B cell (primary cell): ENCODE data around the gene SMARCD3. TPM values are rescaled to one million over a fixed set of nuclear protein-coding genes. Genes with fewer than 3 reads are reported as not detected.

Experiments
- ATAC-seq: fragments of 200-7000 bp; cut with Tn5 transposase; one replicate; pipeline ENCODE4 v1.10.0; 2021; ENCODE audit warnings: low read depth, mild to moderate bottlenecking, moderate number of reproducible peaks, moderate library complexity
- CTCF ChIA-PET: fragments of 350-600 bp; sonication (Branson Sonifier 250); formaldehyde crosslinking; loops from one replicate; lab custom pipeline; 2021; ENCODE audit warnings: antibody characterized with exemption, inconsistent platforms; lab: Charles Lee
- POLR2A ChIA-PET: fragments of 350-600 bp; sonication (Branson Sonifier 250); formaldehyde crosslinking; loops from one replicate; lab custom pipeline; 2021; ENCODE audit warnings: antibody characterized with exemption; lab: Charles Lee
- DNase-seq: peaks from one replicate; pipeline ENCODE4 v3.0.0; 2013
- H2AFZ ChIP-seq: 2 replicates; pipeline ENCODE4 v1.6.1; 2012; ENCODE audit warnings: mild to moderate bottlenecking, low read depth, low read length; ENCODE audit not compliant: insufficient read depth, poor library complexity, severe bottlenecking
- H3K27ac ChIP-seq, 2 donors: 1 replicate in 1 of 2; 2 replicates in 1 of 2; pipeline ENCODE4 v1.5.1; 2012 to 2013; ENCODE audit warnings: low read length in 2 of 2, mild to moderate bottlenecking in 2 of 2, moderate library complexity in 1 of 2
- H3K27me3 ChIP-seq, 4 experiments: fragments of 200-600 bp in 1 of 4; sonication (generic) in 1 of 4; replicated peaks in 1 of 4; 1 replicate in 2 of 4; 2 replicates in 2 of 4; pipeline versions ENCODE4 v1.6.1 to v1.7.0; 2013 to 2016; ENCODE audit warnings: low read length in 3 of 4, mild to moderate bottlenecking in 2 of 4, mixed read lengths in 1 of 4, moderate library complexity in 1 of 4; ENCODE audit not compliant: insufficient read depth in 4 of 4, control insufficient read depth in 3 of 4; ENCODE audit errors: control extremely low read depth in 1 of 4
- H3K36me3 ChIP-seq, 2 experiments: replicated peaks in 1 of 2; 1 replicate in 1 of 2; 2 replicates in 1 of 2; pipeline versions ENCODE4 v1.6.1 to v1.7.1; 2013; ENCODE audit warnings: low read length in 1 of 2; ENCODE audit not compliant: insufficient read depth in 2 of 2, control insufficient read depth in 1 of 2; ENCODE audit errors: control extremely low read depth in 1 of 2, extremely low read depth in 1 of 2
- H3K4me1 ChIP-seq, 2 donors: fragments of 200-600 bp in 1 of 2; sonication (generic) in 1 of 2; 1 replicate in 1 of 2; 2 replicates in 1 of 2; pipeline versions ENCODE4 v1.5.1 to v1.6.1; 2013 to 2017; ENCODE audit warnings: low read length in 2 of 2; ENCODE audit not compliant: control insufficient read depth in 2 of 2, insufficient read depth in 2 of 2
- H3K4me2 ChIP-seq: replicated peaks from 2 replicates; pipeline ENCODE3; 2012; ENCODE audit warnings: mild to moderate bottlenecking, low read depth, low read length; ENCODE audit not compliant: poor library complexity, severe bottlenecking
- H3K4me3 ChIP-seq, 5 experiments: fragments of 200-600 bp in 1 of 5; sonication (generic) in 1 of 5; 1 replicate in 3 of 5; 2 replicates in 2 of 5; pipeline versions ENCODE4 v1.5.1 to v1.7.0; 2011 to 2016; ENCODE audit warnings: low read length in 4 of 5, mild to moderate bottlenecking in 4 of 5, low read depth in 2 of 5, control low read depth in 1 of 5, moderate library complexity in 1 of 5; ENCODE audit not compliant: insufficient read depth in 1 of 5; ENCODE audit errors: control extremely low read depth in 1 of 5, extremely low read depth in 1 of 5
- H3K79me2 ChIP-seq: fragments of 200-600 bp; sonication (generic); one replicate; pipeline ENCODE4 v1.6.0; 2016; ENCODE audit warnings: low read length; ENCODE audit not compliant: control insufficient read depth, insufficient read depth
- H3K9ac ChIP-seq: fragments of 200-600 bp; sonication (generic); 2 replicates; pipeline ENCODE4 v1.6.1; 2017; ENCODE audit warnings: mild to moderate bottlenecking, low read length, moderate library complexity
- H3K9me3 ChIP-seq, 3 donors: one replicate each; pipeline versions ENCODE4 v1.6.1 to v1.7.1; 2013; ENCODE audit warnings: low read length in 2 of 3; ENCODE audit not compliant: control insufficient read depth in 2 of 3, insufficient read depth in 1 of 3; ENCODE audit errors: control extremely low read depth in 1 of 3
- H4K20me1 ChIP-seq: 2 replicates; pipeline ENCODE4 v1.6.0; 2012; ENCODE audit warnings: mild to moderate bottlenecking, low read length; ENCODE audit not compliant: insufficient read depth, control insufficient read depth, poor library complexity, severe bottlenecking
- H3K27ac Mint-ChIP-seq: one replicate; pipeline ENCODE4 v1.8.0; 2021; ENCODE audit warnings: mixed read lengths
- H3K27me3 Mint-ChIP-seq: one replicate; pipeline ENCODE4 v1.8.0; 2021; ENCODE audit warnings: mixed read lengths
- H3K4me1 Mint-ChIP-seq: one replicate; pipeline ENCODE4 v1.8.0; 2021; ENCODE audit warnings: mixed read lengths
- H3K4me3 Mint-ChIP-seq: one replicate; pipeline ENCODE4 v1.8.0; 2021; ENCODE audit warnings: mixed read lengths
- H3K9me3 Mint-ChIP-seq: one replicate; pipeline ENCODE4 v1.8.0; 2022; ENCODE audit warnings: mixed read lengths; ENCODE audit not compliant: insufficient read depth
- EZH2 ChIP-seq: IDR thresholded peaks from 2 replicates; pipeline ENCODE4 v1.6.1; 2012; ENCODE audit warnings: borderline replicate concordance, low read depth, mild to moderate bottlenecking, moderate library complexity, low read length; ENCODE audit not compliant: insufficient read depth, poor library complexity, severe bottlenecking
- WGBS: methylation state at CpG from one replicate; pipeline ENCODE4 v1.1.5; 2013; ENCODE audit warnings: missing lambda C conversion rate; ENCODE audit not compliant: insufficient coverage; 5-methylcytosine and 5-hydroxymethylcytosine counted together
- intact Hi-C: fragments of 100-400 bp; cut with micrococcal nuclease; formaldehyde crosslinking; loops from one replicate; pipeline ENCODE4 v1.10.0; 2022
- polyA plus RNA-seq: library from polyadenylated mRNA; depleted of rRNA; stranded (reverse); fragments of >200 nt; gene quantifications from 2 replicates; pipeline ENCODE4 v1.2.3, GENCODE V29; 2012
- total RNA-seq, 2 donors: library from RNA; stranded (reverse); fragments of 120-200 nt in 1 of 2; gene quantifications; 1 replicate in 1 of 2; 2 replicates in 1 of 2; pipeline versions ENCODE4 v1.2.3 to v1.2.4, GENCODE V29; 2013 to 2022
- TF ChIP-seq, protein P1 (sequence below): fragments of 200-600 bp; IDR thresholded peaks from one replicate; pipeline ENCODE4 v1.8.0; 2022; ENCODE audit warnings: antibody characterized with exemption, mild to moderate bottlenecking

The SMARCD3 gene
- total and polyA plus RNA-seq, 2 donors (not counting 1 experiment from before 2014, with no cell fraction given) = 1.0 TPM; not detected in 1

DNA sequence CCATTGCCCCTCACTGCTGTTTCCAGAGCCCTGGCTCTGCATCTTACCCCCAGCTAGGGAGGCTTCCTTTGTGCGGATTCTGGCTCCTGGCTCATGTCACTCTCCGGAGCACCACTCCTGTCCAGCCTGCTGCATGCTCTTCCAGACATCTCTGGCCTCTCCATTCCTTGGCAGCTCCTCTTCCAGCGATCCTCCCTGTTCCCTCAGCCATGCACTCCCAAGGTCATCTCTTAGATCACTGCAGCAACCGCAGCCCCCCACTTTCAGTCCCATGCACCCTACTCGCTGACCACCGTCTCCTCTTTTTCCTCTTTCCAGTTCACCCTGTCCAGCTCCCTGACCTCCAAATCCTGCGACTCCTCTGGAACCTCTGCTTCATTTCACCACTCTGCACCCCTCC, 6.9 kb upstream of the SMARCD3 start:
- H3K36me3 ChIP-seq = no peaks in the 10 kb centered on the region
- peaks cover 0 to 31% (median 12%) of the 10 kb centered on the region in 4 experiments for H3K27me3 ChIP-seq
- TF ChIP-seq EZH2 = no peak
- TF ChIP-seq, protein P1, sequence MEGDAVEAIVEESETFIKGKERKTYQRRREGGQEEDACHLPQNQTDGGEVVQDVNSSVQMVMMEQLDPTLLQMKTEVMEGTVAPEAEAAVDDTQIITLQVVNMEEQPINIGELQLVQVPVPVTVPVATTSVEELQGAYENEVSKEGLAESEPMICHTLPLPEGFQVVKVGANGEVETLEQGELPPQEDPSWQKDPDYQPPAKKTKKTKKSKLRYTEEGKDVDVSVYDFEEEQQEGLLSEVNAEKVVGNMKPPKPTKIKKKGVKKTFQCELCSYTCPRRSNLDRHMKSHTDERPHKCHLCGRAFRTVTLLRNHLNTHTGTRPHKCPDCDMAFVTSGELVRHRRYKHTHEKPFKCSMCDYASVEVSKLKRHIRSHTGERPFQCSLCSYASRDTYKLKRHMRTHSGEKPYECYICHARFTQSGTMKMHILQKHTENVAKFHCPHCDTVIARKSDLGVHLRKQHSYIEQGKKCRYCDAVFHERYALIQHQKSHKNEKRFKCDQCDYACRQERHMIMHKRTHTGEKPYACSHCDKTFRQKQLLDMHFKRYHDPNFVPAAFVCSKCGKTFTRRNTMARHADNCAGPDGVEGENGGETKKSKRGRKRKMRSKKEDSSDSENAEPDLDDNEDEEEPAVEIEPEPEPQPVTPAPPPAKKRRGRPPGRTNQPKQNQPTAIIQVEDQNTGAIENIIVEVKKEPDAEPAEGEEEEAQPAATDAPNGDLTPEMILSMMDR = no peak
- H3K4me1 ChIP-seq = peaks cover 11 to 12% of the 10 kb centered on the region in 2 donors
- H3K27ac ChIP-seq = no peak overlapping the region
- H3K9ac ChIP-seq = no peak overlapping the region
- intact Hi-C loops = no loop called here
- no peak overlapping the region for H3K27ac Mint-ChIP-seq
- ChIA-PET CTCF (no interaction called here), POLR2A (no interaction called here)
- H2AFZ ChIP-seq = no peak overlapping the region
- H3K79me2 ChIP-seq = no peaks in the 10 kb centered on the region
- H4K20me1 ChIP-seq = no peaks in the 10 kb centered on the region
- H3K9me3 Mint-ChIP-seq = no peaks in the 10 kb centered on the region
- DNase-seq (no peak), ATAC-seq (no peak)
- H3K4me3 Mint-ChIP-seq = no peak overlapping the region
- H3K4me3 ChIP-seq = no peak overlapping the region
- no peaks in the 10 kb centered on the region for H3K9me3 ChIP-seq
- no peak overlapping the region for H3K4me2 ChIP-seq
- peaks cover 10% of the 10 kb centered on the region for H3K4me1 Mint-ChIP-seq
- H3K27me3 Mint-ChIP-seq = peaks cover 67% of the 10 kb centered on the region
- WGBS = 93% methylated on average over 7 of the region's 7 CpGs

DNA sequence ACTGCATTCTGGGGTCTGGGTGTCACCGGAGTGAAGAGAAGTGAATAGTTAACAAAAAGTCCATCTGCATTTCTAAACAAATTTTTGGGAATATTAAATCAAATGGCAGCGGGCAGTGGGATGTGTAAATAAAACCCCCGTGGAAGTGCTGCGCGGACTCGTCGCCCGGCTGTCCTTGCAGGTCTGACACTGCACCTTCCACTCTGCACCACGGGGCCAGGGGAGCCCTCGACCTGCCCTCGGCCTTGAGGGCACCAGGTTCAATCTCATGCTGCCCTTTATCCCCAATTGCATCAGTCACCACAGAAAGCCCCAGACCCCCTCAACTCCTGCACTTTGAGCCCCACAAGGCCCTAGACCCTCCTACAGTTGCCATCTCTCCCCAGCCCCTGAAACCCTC, 6.4 kb upstream of the SMARCD3 start:
- WGBS = 83% methylated on average over 9 of the region's 11 CpGs

More for the DNA sequence above, 6.4 kb upstream of the SMARCD3 start:
- CTCF ChIA-PET = no interaction called here
- Mint-ChIP-seq H3K9me3 (no peaks in the 10 kb centered on the region), H3K4me3 (no peak overlapping the region), H3K27me3 (peaks cover 67% of the 10 kb centered on the region), H3K27ac (no peak overlapping the region), H3K4me1 (peaks cover 14% of the 10 kb centered on the region)
- DNase-seq (no peak), ATAC-seq (no peak)
- H4K20me1 ChIP-seq = no peaks in the 10 kb centered on the region
- no peaks in the 10 kb centered on the region for H3K79me2 ChIP-seq
- no peaks in the 10 kb centered on the region for H3K36me3 ChIP-seq
- H3K9me3 ChIP-seq = no peaks in the 10 kb centered on the region
- no peak overlapping the region for H3K9ac ChIP-seq
- POLR2A ChIA-PET = no interaction called here
- peaks cover 11 to 12% of the 10 kb centered on the region in 2 donors for H3K4me1 ChIP-seq
- no peak overlapping the region for H3K4me3 ChIP-seq
- no peak overlapping the region for H2AFZ ChIP-seq
- intact Hi-C loops = no loop called here
- no peak overlapping the region for H3K27ac ChIP-seq
- no peak for TF ChIP-seq EZH2
- TF ChIP-seq, protein P1 = no peak
- no peak overlapping the region for H3K4me2 ChIP-seq
- H3K27me3 ChIP-seq = peaks cover 0 to 37% (median 13%) of the 10 kb centered on the region in 4 experiments
